ENCODE results near the gene PIBF1.

- TF ChIP-seq CTCF (IDR thresholded peaks at IDR 0.05) (no peak), POLR2A (IDR thresholded peaks at IDR 0.05) (no peak)
These were observed 52.7 kb downstream of the PIBF1 start for GRCh38 chr13:72834601-72835000.
